Neural cell (in vitro differentiated cells): ENCODE results near the gene PWWP2B. TPM values are rescaled to one million over a fixed set of nuclear protein-coding genes. Genes with fewer than 3 reads are reported as not detected.

Experiments used
- H2AFZ ChIP-seq: fragments of 200-600, 300-800 bp; sonication (generic), shearing (Covaris generic); 2 replicates; pipeline ENCODE4 v1.6.0; 2014; ENCODE audit warnings: low read depth, mild to moderate bottlenecking, antibody characterized with exemption, low read length, moderate library complexity
- H3F3A ChIP-seq: fragments of 200-600 bp; shearing (Covaris generic); 2 replicates; pipeline ENCODE4 v1.6.1; 2016; ENCODE audit warnings: mild to moderate bottlenecking, moderate library complexity, mixed read lengths, antibody characterized with exemption, low read length; ENCODE audit not compliant: insufficient read depth, poor library complexity, severe bottlenecking
- H3K27ac ChIP-seq: fragments of 200-600, 300-800 bp; sonication (generic), shearing (Covaris generic); 2 replicates; pipeline ENCODE4 v1.5.1; 2014; ENCODE audit warnings: mild to moderate bottlenecking, low read length, moderate library complexity
- H3K27me3 ChIP-seq: fragments of 300-800, 200-600 bp; sonication (generic), shearing (Covaris generic); 2 replicates; pipeline ENCODE4 v1.6.0; 2014; ENCODE audit warnings: mild to moderate bottlenecking, low read depth, low read length, moderate library complexity; ENCODE audit not compliant: insufficient read depth
- H3K36me3 ChIP-seq: fragments of 300-800, 200-600 bp; sonication (generic), shearing (Covaris generic); 2 replicates; pipeline ENCODE4 v1.5.1; 2014; ENCODE audit warnings: mild to moderate bottlenecking, antibody characterized with exemption, low read length, moderate library complexity; ENCODE audit not compliant: insufficient read depth
- H3K4me2 ChIP-seq: fragments of 300-800, 200-600 bp; sonication (generic), shearing (Covaris generic); 2 replicates; pipeline ENCODE4 v1.6.0; 2014; ENCODE audit warnings: mild to moderate bottlenecking, low read length
- H3K4me3 ChIP-seq: fragments of 300-800, 200-600 bp; sonication (generic), shearing (Covaris generic); 2 replicates; pipeline ENCODE4 v1.5.1; 2014; ENCODE audit warnings: mild to moderate bottlenecking, low read length, moderate library complexity
- H3K79me2 ChIP-seq: fragments of 200-600 bp; shearing (Covaris generic); replicated peaks from 2 replicates; pipeline ENCODE4 v1.6.0; 2014; ENCODE audit warnings: mild to moderate bottlenecking, low read length, moderate library complexity; ENCODE audit not compliant: insufficient read depth
- H3K9ac ChIP-seq: fragments of 300-800, 200-600 bp; sonication (generic), shearing (Covaris generic); 2 replicates; pipeline ENCODE4 v1.6.1; 2016; ENCODE audit warnings: mild to moderate bottlenecking, low read length, mixed read lengths
- H3K9me2 ChIP-seq: fragments of 200-600 bp; shearing (Covaris generic); 2 replicates; pipeline ENCODE4 v1.6.1; 2016; ENCODE audit warnings: mild to moderate bottlenecking, low read length, mixed read lengths; ENCODE audit not compliant: insufficient read depth
- H3K9me3 ChIP-seq: fragments of 200-600, 300-800 bp; sonication (generic), shearing (Covaris generic); 2 replicates; pipeline ENCODE4 v1.6.1; 2016; ENCODE audit warnings: mild to moderate bottlenecking, mixed run types, low read length, moderate library complexity, mixed read lengths
- H4K20me1 ChIP-seq: fragments of 200-600 bp; shearing (Covaris generic); 2 replicates; pipeline ENCODE4 v1.6.1; 2016; ENCODE audit warnings: mild to moderate bottlenecking, mixed run types; ENCODE audit not compliant: insufficient read depth
- CTCF ChIP-seq: fragments of 450-650 bp; IDR thresholded peaks from 2 replicates; pipeline ENCODE4 v1.5.1; 2014; ENCODE audit warnings: antibody characterized with exemption, mild to moderate bottlenecking, moderate library complexity; ENCODE audit not compliant: poor library complexity, severe bottlenecking
- EP300 ChIP-seq: fragments of 450-650 bp; conservative IDR thresholded peaks from 2 replicates; pipeline ENCODE4 v1.6.1; 2014; ENCODE audit warnings: antibody characterized with exemption, mild to moderate bottlenecking, moderate library complexity; ENCODE audit not compliant: poor library complexity, severe bottlenecking
- EZH2 ChIP-seq: fragments of 200-600, 300-800 bp; shearing (Covaris generic), sonication (generic); IDR thresholded peaks from 2 replicates; pipeline ENCODE4 v1.6.1; 2014; ENCODE audit warnings: antibody characterized with exemption, low read length, borderline replicate concordance, mild to moderate bottlenecking; ENCODE audit not compliant: insufficient read depth, poor library complexity, severe bottlenecking
- MXI1 ChIP-seq: fragments of 450-650 bp; conservative IDR thresholded peaks from 2 replicates; pipeline ENCODE4 v1.6.1; 2014; ENCODE audit warnings: antibody characterized with exemption, mild to moderate bottlenecking; ENCODE audit not compliant: poor library complexity, severe bottlenecking
- POLR2AphosphoS5 ChIP-seq: IDR thresholded peaks from 2 replicates; pipeline ENCODE4 v1.6.1; 2012
- RAD21 ChIP-seq: fragments of 450-650 bp; conservative IDR thresholded peaks from 2 replicates; pipeline ENCODE4 v1.6.1; 2014; ENCODE audit warnings: antibody characterized with exemption, mild to moderate bottlenecking, moderate library complexity
- REST ChIP-seq: IDR thresholded peaks from 2 replicates; pipeline ENCODE4 v1.6.1; 2012; ENCODE audit warnings: borderline replicate concordance
- SMC3 ChIP-seq: fragments of 450-650 bp; conservative IDR thresholded peaks from 2 replicates; pipeline ENCODE4 v1.6.1; 2014; ENCODE audit warnings: antibody characterized with exemption, mild to moderate bottlenecking, moderate library complexity; ENCODE audit not compliant: poor library complexity
- TAF1 ChIP-seq: IDR thresholded peaks from 2 replicates; pipeline ENCODE4 v1.6.1; 2012; ENCODE audit warnings: low read depth
- polyA plus RNA-seq: library from polyadenylated mRNA; depleted of rRNA; stranded (reverse); fragments of >200 nt; gene quantifications from 2 replicates; pipeline ENCODE4 v1.2.3, GENCODE V29; 2014

PWWP2B gene
- polyA plus RNA-seq, 1 donor from 2014 or later = 13.0 TPM

GRCh38 chr10:132407846-132408278 lies 10.9 kb downstream of the PWWP2B start:
- H3K27me3 ChIP-seq = no peaks in the 10 kb centered on the region
- no peak overlapping the region for H3K4me3 ChIP-seq
- no peak overlapping the region for H3K9ac ChIP-seq
- no peak overlapping the region for H3K4me2 ChIP-seq
- TF ChIP-seq REST = no peak
- no peak for TF ChIP-seq CTCF
- no peak for TF ChIP-seq MXI1
- TF ChIP-seq EZH2 = no peak
- no peak for TF ChIP-seq POLR2AphosphoS5
- no peak for TF ChIP-seq TAF1
- no peak for TF ChIP-seq RAD21
- no peak for TF ChIP-seq EP300
- no peak for TF ChIP-seq SMC3
- no peaks in the 10 kb centered on the region for H3K36me3 ChIP-seq
- no peaks in the 10 kb centered on the region for H3F3A ChIP-seq
- H3K9me3 ChIP-seq = no peaks in the 10 kb centered on the region
- no peaks in the 10 kb centered on the region for H4K20me1 ChIP-seq
- no peaks in the 10 kb centered on the region for H3K79me2 ChIP-seq
- H3K27ac ChIP-seq = no peak overlapping the region
- H3K9me2 ChIP-seq = no peaks in the 10 kb centered on the region
- H2AFZ ChIP-seq = no peak overlapping the region

- TF ChIP-seq REST (no peak), MXI1 (no peak), SMC3 (no peak), POLR2AphosphoS5 (no peak), EZH2 (no peak), RAD21 (no peak), CTCF (no peak), EP300 (no peak), TAF1 (no peak)
- Histone ChIP-seq H3K36me3 (no peaks in the 10 kb centered on the region), H4K20me1 (no peaks in the 10 kb centered on the region), H2AFZ (no peak overlapping the region), H3K27me3 (no peaks in the 10 kb centered on the region), H3K9me2 (no peaks in the 10 kb centered on the region), H3K79me2 (no peaks in the 10 kb centered on the region), H3K9ac (no peak overlapping the region), H3K27ac (no peak overlapping the region), H3K4me2 (no peak overlapping the region), H3F3A (no peaks in the 10 kb centered on the region), H3K9me3 (no peaks in the 10 kb centered on the region), H3K4me3 (no peak overlapping the region)
Measured at GRCh38 chr10:132408367-132408781, 11.4 kb downstream of the PWWP2B start.
